HFF-Myc (cell line): Measurements from ENCODE around the gene TNIP3.
A peak's percentile ranks its signal among the peaks of the same experiment; 100 is the strongest.
"Not testable (repeated sequence)": the region's sequence is repeated elsewhere in the genome, so short reads cannot be mapped to it uniquely, and the experiment has no call there.

Experiments used
- DNase-seq: peaks from one replicate; pipeline ENCODE4 v3.0.0-alpha.2; 2011; ENCODE audit warnings: low read depth; ENCODE audit errors: extremely low read depth
- H3K4me3 ChIP-seq: replicated peaks from 2 replicates; pipeline ENCODE4 v1.5.1; 2011; ENCODE audit warnings: low read depth, mild to moderate bottlenecking, control low read depth, low read length
- CTCF ChIP-seq: IDR thresholded peaks from 2 replicates; pipeline ENCODE4 v1.5.1; 2012; ENCODE audit warnings: mild to moderate bottlenecking, low read depth, low read length, control low read depth; ENCODE audit errors: missing control alignments

The TNIP3 gene

DNA sequence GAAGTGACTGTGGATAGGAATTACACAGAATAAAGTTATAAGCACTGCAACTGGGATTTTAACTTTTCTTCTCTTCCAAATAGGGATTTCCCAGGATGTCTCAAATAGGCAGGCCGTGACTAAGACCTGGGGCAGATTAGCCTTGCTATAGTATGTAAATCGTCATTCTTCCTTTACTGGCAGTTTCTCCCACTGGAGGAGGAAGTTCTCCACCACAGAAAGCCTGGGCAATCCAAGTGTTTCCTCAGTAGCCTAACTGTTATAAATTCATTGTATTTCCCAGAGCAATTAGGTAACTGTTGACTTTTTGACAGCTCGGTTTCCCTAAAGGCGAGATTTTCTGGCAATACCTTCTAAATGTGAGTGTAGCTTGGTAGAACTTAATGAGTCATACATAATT is at the start of gene TNIP3:
TNIP3 (minus strand) TSS at position 31 of the 400 bp plus-strand sequence. CDS start 196 bp downstream, outside the sequence.
- TF ChIP-seq CTCF, result no peak
- DNase-seq, result no peak
- no peak within 1 kb of the TSS for H3K4me3 ChIP-seq

- TF ChIP-seq CTCF, result no peak
- DNase-seq, result peak; percentile 58
- no peak overlapping the region for H3K4me3 ChIP-seq
Measured at GRCh38 chr4:121212806-121213205, 48.7 kb upstream of the TNIP3 start.

- no peak overlapping the region for H3K4me3 ChIP-seq
- DNase-seq, result no peak
- TF ChIP-seq CTCF, result no peak
Measured at GRCh38 chr4:121209171-121209570, 45.0 kb upstream of the TNIP3 start.

- no peak for TF ChIP-seq CTCF
- H3K4me3 ChIP-seq, result no peak overlapping the region
- DNase-seq, result no peak
Measured at GRCh38 chr4:121208244-121209007, 44.3 kb upstream of the TNIP3 start.

- H3K4me3 ChIP-seq, DNase-seq: not testable (repeated sequence)
Measured at GRCh38 chr4:121205777-121206176, 41.7 kb upstream of the TNIP3 start.

DNA sequence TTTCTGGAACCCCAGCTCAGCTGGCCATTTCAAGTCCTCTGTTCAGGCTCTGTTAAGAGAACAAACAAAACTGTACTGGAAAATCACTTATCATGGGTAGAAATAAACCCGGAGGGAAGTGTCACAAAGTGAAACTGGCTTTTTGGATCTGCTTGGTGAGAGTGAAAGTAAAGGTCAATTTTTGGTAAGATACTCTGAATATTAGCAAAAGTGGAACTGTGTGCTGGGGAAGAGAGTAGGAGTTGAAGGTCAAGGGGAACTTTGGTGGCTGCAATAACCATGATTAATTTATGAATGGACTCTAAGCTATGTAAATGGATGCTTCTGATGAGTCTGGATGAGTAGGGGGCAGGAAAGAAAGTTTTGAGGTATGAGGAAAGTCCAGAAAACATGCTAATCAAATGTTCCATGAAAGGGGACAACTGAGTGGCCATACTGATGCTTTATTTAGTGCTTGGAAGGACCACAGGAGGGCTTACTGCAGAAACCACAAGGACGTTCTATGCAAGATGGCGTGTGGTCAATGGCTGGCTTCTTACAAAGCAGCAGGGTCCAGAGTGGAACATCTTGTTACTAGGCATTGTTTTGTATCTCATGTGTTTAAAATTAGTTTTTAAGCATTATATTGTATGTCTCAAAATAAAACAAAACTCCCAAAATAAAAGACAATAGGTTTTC is 36.8 kb upstream of the TNIP3 start:
- no peak overlapping the region for H3K4me3 ChIP-seq
- no peak for TF ChIP-seq CTCF
- DNase-seq, result no peak

DNA sequence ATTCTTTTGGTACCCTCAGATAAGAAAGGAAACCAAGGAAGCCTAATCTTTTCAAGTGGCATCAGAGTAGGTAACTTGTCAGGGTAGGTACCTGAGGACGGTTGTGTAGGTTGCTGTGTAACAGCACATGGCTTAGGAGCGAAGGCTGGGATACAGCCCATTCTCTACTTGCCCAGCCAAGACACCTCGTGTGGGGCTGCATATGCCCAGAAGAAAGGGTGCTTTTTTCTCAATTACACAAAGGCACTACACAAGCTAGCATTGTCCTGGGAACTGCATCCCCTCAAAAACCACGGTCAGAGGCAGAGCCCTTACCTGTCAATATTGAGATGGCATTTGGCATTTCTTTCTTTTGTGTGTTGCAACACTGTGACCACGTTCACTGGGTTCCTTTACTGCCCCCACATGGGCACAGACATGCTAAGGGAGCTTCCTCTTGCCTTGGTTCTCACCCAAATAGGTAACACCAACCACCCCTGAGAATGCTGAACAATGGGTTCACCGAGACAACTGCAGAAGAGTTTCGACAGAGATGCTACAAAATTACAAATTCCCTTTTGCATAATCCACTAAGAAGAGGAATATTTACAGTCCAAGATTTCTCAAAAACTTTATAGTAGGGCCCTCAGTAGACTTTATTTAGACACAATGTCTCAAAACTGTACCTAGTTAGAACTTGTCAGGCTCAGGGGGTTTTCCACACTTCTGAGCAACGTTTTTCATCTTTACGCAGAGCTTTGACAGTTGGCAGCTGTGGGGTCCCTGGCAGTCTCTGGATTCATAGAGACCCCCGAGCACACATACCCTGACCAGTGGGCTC is 35.8 kb upstream of the TNIP3 start:
- H3K4me3 ChIP-seq, result no peak overlapping the region
- no peak for DNase-seq
- no peak for TF ChIP-seq CTCF
